T-cell (primary cell): ENCODE measurements around the gene SVEP1. TPM values are rescaled to one million over a fixed set of nuclear protein-coding genes. Genes with fewer than 3 reads are reported as not detected.

Experiments
- ATAC-seq, 4 experiments: fragments of 200-7000 bp in 3 of 4; fragments of 150-1000 bp in 1 of 4; cut with Tn5 transposase; replicated peaks in 1 of 4; 1 replicate in 3 of 4; 2 replicates in 1 of 4; pipeline ENCODE4 v1.10.0; 2021; ENCODE audit warnings: moderate library complexity in 3 of 4, mild to moderate bottlenecking in 2 of 4, moderate number of reproducible peaks in 1 of 4
- CTCF ChIA-PET, 2 donors: fragments of 300-600 bp; sonication (Branson Sonifier 250); formaldehyde crosslinking; loops; one replicate each; lab custom pipeline; 2022; ENCODE audit warnings: antibody characterized with exemption in 2 of 2; lab: Charles Lee
- POLR2A ChIA-PET, 2 donors: fragments of 300-600 bp; sonication (Branson Sonifier 250); formaldehyde crosslinking; loops; one replicate each; lab custom pipeline; 2022; ENCODE audit warnings: antibody characterized with exemption in 2 of 2; lab: Charles Lee
- DNase-seq, 35 experiments: peaks; one replicate each; pipeline versions ENCODE4 v3.0.0 to v3.0.0-alpha.2; 2013 to 2023
- H3K27ac ChIP-seq: one replicate; pipeline ENCODE4 v1.5.1; 2013; ENCODE audit warnings: low read length
- H3K27me3 ChIP-seq, 2 experiments: replicated peaks in 1 of 2; 1 replicate in 1 of 2; 2 replicates in 1 of 2; pipeline versions ENCODE4 v1.6.1 to v1.7.0; 2013; ENCODE audit warnings: low read length in 1 of 2, mixed read lengths in 1 of 2; ENCODE audit not compliant: control insufficient read depth in 2 of 2, insufficient read depth in 2 of 2; ENCODE audit errors: extremely low read depth in 1 of 2
- H3K36me3 ChIP-seq, 2 donors: 1 replicate in 1 of 2; 2 replicates in 1 of 2; pipeline versions ENCODE4 v1.6.1 to v1.7.0; 2013; ENCODE audit warnings: low read length in 1 of 2; ENCODE audit not compliant: control insufficient read depth in 2 of 2, insufficient read depth in 1 of 2; ENCODE audit errors: extremely low read depth in 1 of 2
- H3K4me1 ChIP-seq, 2 experiments: 1 replicate in 1 of 2; 2 replicates in 1 of 2; pipeline versions ENCODE4 v1.6.1 to v1.7.0; 2013; ENCODE audit warnings: low read length in 2 of 2, mixed read lengths in 1 of 2; ENCODE audit not compliant: insufficient read depth in 2 of 2, control insufficient read depth in 1 of 2; ENCODE audit errors: extremely low read depth in 1 of 2
- H3K4me3 ChIP-seq, 2 donors: 1 replicate in 1 of 2; 2 replicates in 1 of 2; pipeline versions ENCODE4 v1.5.1 to v1.7.0; 2013; ENCODE audit warnings: mild to moderate bottlenecking in 2 of 2, low read length in 1 of 2, moderate library complexity in 1 of 2; ENCODE audit not compliant: control insufficient read depth in 1 of 2; ENCODE audit errors: extremely low read depth in 1 of 2
- H3K9me3 ChIP-seq: 2 replicates; pipeline ENCODE4 v1.7.0; 2013
- H3K27ac Mint-ChIP-seq, 2 donors: one replicate each; pipeline ENCODE4 v1.8.0; 2020 to 2021; ENCODE audit warnings: mild to moderate bottlenecking in 2 of 2, mixed read lengths in 2 of 2
- H3K27me3 Mint-ChIP-seq, 2 donors: one replicate each; pipeline ENCODE4 v1.8.0; 2021 to 2022; ENCODE audit warnings: mixed read lengths in 2 of 2
- H3K36me3 Mint-ChIP-seq: one replicate; pipeline ENCODE4 v1.8.0; 2021; ENCODE audit warnings: mixed read lengths
- H3K4me1 Mint-ChIP-seq, 3 donors: one replicate each; pipeline ENCODE4 v1.8.0; 2020 to 2022; ENCODE audit warnings: mixed read lengths in 3 of 3, mild to moderate bottlenecking in 1 of 3
- H3K4me3 Mint-ChIP-seq, 3 donors: one replicate each; pipeline ENCODE4 v1.8.0; 2020 to 2022; ENCODE audit warnings: mild to moderate bottlenecking in 3 of 3, mixed read lengths in 3 of 3, moderate library complexity in 3 of 3
- H3K9me3 Mint-ChIP-seq, 3 donors: one replicate each; pipeline ENCODE4 v1.8.0; 2020 to 2022; ENCODE audit warnings: mixed read lengths in 3 of 3
- WGBS: methylation state at CpG from one replicate; pipeline ENCODE4 v1.1.5; 2013; ENCODE audit warnings: missing lambda C conversion rate; ENCODE audit not compliant: insufficient coverage; 5-methylcytosine and 5-hydroxymethylcytosine counted together
- total RNA-seq, 35 experiments: library from RNA in 6 of 35; stranded (reverse) in 6 of 35; fragments of 120-200 nt in 1 of 35; gene quantifications; one replicate each; pipeline versions ENCODE4 v1.2.1 to v1.2.4 and lab custom pipeline; 2013 to 2026

The SVEP1 gene
- total RNA-seq, 5 donors from 2014 or later (not counting 1 experiment from before 2014, with no cell fraction given) = 0.03 to 0.12 (median 0.10) TPM; not detected in 2

DNA sequence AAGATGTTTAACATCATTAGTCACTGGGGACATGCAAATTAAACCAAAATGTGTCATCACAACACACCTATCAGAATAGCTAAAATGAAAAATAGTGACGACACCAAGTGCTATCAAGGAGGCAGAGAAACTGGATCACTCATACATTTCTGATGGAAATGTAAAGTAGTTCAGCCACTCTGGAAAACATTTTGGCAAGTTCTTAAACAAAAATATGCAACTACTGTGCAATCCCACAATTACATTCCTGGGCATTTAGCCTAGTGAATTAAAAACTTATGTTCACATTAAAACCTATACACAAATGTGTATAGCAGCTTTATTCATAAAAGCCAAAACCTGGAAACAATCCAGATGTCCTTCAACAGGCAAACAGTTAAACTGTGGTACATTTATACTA lies 53.1 kb downstream of the SVEP1 start:
- Mint-ChIP-seq H3K4me1 (no peaks in the 10 kb centered on the region), H3K27ac (no peak overlapping the region), H3K27me3 (peaks cover 0 to under 1% of the 10 kb centered on the region in 2 donors), H3K36me3 (no peaks in the 10 kb centered on the region), H3K4me3 (no peak overlapping the region), H3K9me3 (peaks cover 0 to 7% (median 6%) of the 10 kb centered on the region in 3 donors)
- Histone ChIP-seq H3K27me3 (no peaks in the 10 kb centered on the region), H3K27ac (no peak overlapping the region), H3K36me3 (no peaks in the 10 kb centered on the region), H3K4me3 (no peak overlapping the region), H3K9me3 (no peaks in the 10 kb centered on the region), H3K4me1 (no peaks in the 10 kb centered on the region)
- WGBS = no CpG with 5 or more reads among the region's 1 CpG
- ChIA-PET CTCF (no interaction called here), POLR2A (no interaction called here)
- DNase-seq = no peak
- ATAC-seq = no peak

- Mint-ChIP-seq H3K27me3 (no peaks in the 10 kb centered on the region), H3K36me3 (no peaks in the 10 kb centered on the region), H3K9me3 (no peaks in the 10 kb centered on the region), H3K27ac (no peak overlapping the region), H3K4me1 (no peaks in the 10 kb centered on the region), H3K4me3 (no peak overlapping the region)
- 100% methylated on average over 1 of the region's 2 CpGs for WGBS
- Histone ChIP-seq H3K27ac (no peak overlapping the region), H3K27me3 (no peaks in the 10 kb centered on the region), H3K9me3 (no peaks in the 10 kb centered on the region), H3K4me3 (no peak overlapping the region), H3K4me1 (no peaks in the 10 kb centered on the region), H3K36me3 (no peaks in the 10 kb centered on the region)
- no peak for DNase-seq
- ChIA-PET CTCF (no interaction called here), POLR2A (no interaction called here)
- no peak for ATAC-seq
These were observed 58.3 kb downstream of the SVEP1 start for GRCh38 chr9:110521206-110521605.

- Mint-ChIP-seq H3K27ac (no peak overlapping the region), H3K9me3 (no peaks in the 10 kb centered on the region)
- no CpG with 5 or more reads among the region's 6 CpGs for WGBS
These were observed 59.3 kb downstream of the SVEP1 start for GRCh38 chr9:110520120-110520701.

GRCh38 chr9:110517483-110517882 lies 62.1 kb downstream of the SVEP1 start:
- Mint-ChIP-seq H3K27ac (no peak overlapping the region), H3K4me1 (no peaks in the 10 kb centered on the region), H3K36me3 (no peaks in the 10 kb centered on the region), H3K27me3 (peaks cover 4% of the 10 kb centered on the region in 2 donors), H3K4me3 (no peak overlapping the region), H3K9me3 (no peaks in the 10 kb centered on the region)
- ChIA-PET POLR2A (no interaction called here), CTCF (no interaction called here)
- H3K27me3 ChIP-seq = no peaks in the 10 kb centered on the region
- DNase-seq = no peak
- H3K9me3 ChIP-seq = no peaks in the 10 kb centered on the region
- no CpG with 5 or more reads among the region's 5 CpGs for WGBS
- ATAC-seq = no peak
- no peak overlapping the region for H3K4me3 ChIP-seq
- H3K27ac ChIP-seq = no peak overlapping the region
- H3K4me1 ChIP-seq = no peaks in the 10 kb centered on the region
- no peaks in the 10 kb centered on the region for H3K36me3 ChIP-seq

More at GRCh38 chr9:110520120-110520701, 59.3 kb downstream of the SVEP1 start:
- no peak overlapping the region for H3K4me3 ChIP-seq
- CTCF ChIA-PET = no interaction called here
- H3K36me3 ChIP-seq = no peaks in the 10 kb centered on the region
- H3K9me3 ChIP-seq = no peaks in the 10 kb centered on the region
- Mint-ChIP-seq H3K27me3 (no peaks in the 10 kb centered on the region), H3K4me1 (no peaks in the 10 kb centered on the region), H3K4me3 (no peak overlapping the region), H3K36me3 (no peaks in the 10 kb centered on the region)
- H3K27ac ChIP-seq = no peak overlapping the region
- ATAC-seq = no peak
- no peak for DNase-seq
- no peaks in the 10 kb centered on the region for H3K27me3 ChIP-seq
- POLR2A ChIA-PET = no interaction called here
- H3K4me1 ChIP-seq = no peaks in the 10 kb centered on the region

DNA sequence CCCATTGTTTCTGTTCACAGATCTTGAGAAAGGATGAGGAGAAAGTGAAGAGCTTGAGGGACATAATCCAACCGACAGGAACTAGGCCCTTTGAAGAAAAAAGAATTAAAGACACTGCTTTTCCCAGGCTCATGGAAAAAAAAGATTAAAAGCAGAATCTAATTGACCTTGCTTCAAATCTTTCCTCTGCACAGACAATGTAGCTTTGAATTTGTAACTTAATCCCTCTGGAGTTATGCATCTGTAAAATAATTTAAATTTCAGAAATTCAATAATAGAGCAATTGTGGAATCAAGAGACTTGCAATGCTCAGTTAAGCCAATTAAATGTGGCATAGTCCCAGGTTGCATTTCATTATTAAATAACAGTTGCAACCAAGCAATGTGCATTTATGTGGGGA lies 64.6 kb downstream of the SVEP1 start:
- H3K36me3 Mint-ChIP-seq = no peaks in the 10 kb centered on the region
- DNase-seq (no peak), ATAC-seq (no peak)
- H3K27me3 Mint-ChIP-seq = peaks cover 4 to 10% of the 10 kb centered on the region in 2 donors
- 88% methylated on average over 1 of the region's 1 CpG for WGBS
- Histone ChIP-seq H3K4me1 (no peaks in the 10 kb centered on the region), H3K27me3 (no peaks in the 10 kb centered on the region), H3K27ac (no peak overlapping the region), H3K4me3 (no peak overlapping the region), H3K36me3 (no peaks in the 10 kb centered on the region), H3K9me3 (no peaks in the 10 kb centered on the region)
- H3K27ac Mint-ChIP-seq = no peak overlapping the region
- ChIA-PET CTCF (interaction anchor here in 1 of 2 donors (0.8 kb wide), 1 partner anchor 827 kb away, joined by 4 read pairs; no protein-coding TSS in a partner anchor), POLR2A (no interaction called here)
- H3K4me1 Mint-ChIP-seq = no peaks in the 10 kb centered on the region
- H3K4me3 Mint-ChIP-seq = no peak overlapping the region
- no peaks in the 10 kb centered on the region for H3K9me3 Mint-ChIP-seq

GRCh38 chr9:110512817-110513216 lies 66.7 kb downstream of the SVEP1 start:
- Histone ChIP-seq H3K4me3 (no peak overlapping the region), H3K4me1 (no peaks in the 10 kb centered on the region), H3K9me3 (no peaks in the 10 kb centered on the region), H3K27ac (no peak overlapping the region), H3K36me3 (no peaks in the 10 kb centered on the region), H3K27me3 (no peaks in the 10 kb centered on the region)
- Mint-ChIP-seq H3K4me3 (no peak overlapping the region), H3K4me1 (no peaks in the 10 kb centered on the region), H3K27me3 (peaks cover 4 to 13% of the 10 kb centered on the region in 2 donors), H3K36me3 (no peaks in the 10 kb centered on the region), H3K9me3 (no peaks in the 10 kb centered on the region), H3K27ac (no peak overlapping the region)
- no CpG with 5 or more reads among the region's 3 CpGs for WGBS
- no peak for ATAC-seq
- ChIA-PET POLR2A (no interaction called here), CTCF (no interaction called here)
- no peak for DNase-seq

DNA sequence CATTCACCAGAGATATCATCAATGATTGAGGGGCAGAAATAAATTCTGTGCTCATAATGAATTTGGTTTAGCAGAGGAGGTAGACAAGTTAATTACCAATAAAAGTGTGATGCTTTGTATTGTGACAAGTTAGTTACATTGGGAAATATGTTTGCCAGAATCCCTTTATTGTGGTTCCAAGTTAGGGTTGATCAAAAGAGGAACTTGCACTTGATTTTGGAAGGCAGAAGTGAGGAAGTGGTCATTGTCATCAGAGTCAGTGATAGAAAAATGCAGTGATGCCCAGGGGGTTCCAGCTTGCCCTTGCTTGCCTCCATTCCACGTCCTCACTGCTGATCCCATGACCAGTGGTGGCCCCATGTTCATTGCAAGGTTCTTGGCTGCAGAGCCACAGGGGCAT lies 69.7 kb downstream of the SVEP1 start:
- no peaks in the 10 kb centered on the region for H3K4me1 Mint-ChIP-seq

More for the DNA sequence above, 69.7 kb downstream of the SVEP1 start:
- H3K36me3 ChIP-seq = no peaks in the 10 kb centered on the region
- no peak overlapping the region for H3K27ac ChIP-seq
- H3K4me3 ChIP-seq = no peak overlapping the region
- DNase-seq (no peak), ATAC-seq (no peak)
- Mint-ChIP-seq H3K9me3 (peaks cover 0 to 4% (median 0%) of the 10 kb centered on the region in 3 donors), H3K27ac (no peak overlapping the region), H3K4me3 (no peak overlapping the region), H3K36me3 (no peaks in the 10 kb centered on the region), H3K27me3 (peaks cover 4 to 18% of the 10 kb centered on the region in 2 donors)
- ChIA-PET CTCF (no interaction called here), POLR2A (no interaction called here)
- H3K9me3 ChIP-seq = no peaks in the 10 kb centered on the region
- H3K27me3 ChIP-seq = no peaks in the 10 kb centered on the region
- WGBS = 17% methylated on average over 1 of the region's 1 CpG
- no peaks in the 10 kb centered on the region for H3K4me1 ChIP-seq
